Ovary (tissue), 9 donors: ENCODE data around the gene SEMA4D. TPM values are rescaled to one million over a fixed set of nuclear protein-coding genes. Genes with fewer than 3 reads are reported as not detected.
"Not testable (repeated sequence)": the region's sequence is repeated elsewhere in the genome, so short reads cannot be mapped to it uniquely, and the experiment has no call there.

Experiments used
- DNase-seq, 5 donors: peaks; one replicate each; pipeline ENCODE4 v3.0.0-alpha.2; 2019 to 2020
- H3K27ac ChIP-seq, 2 donors: fragments of 200-600 bp; one replicate each; pipeline versions ENCODE4 v1.5.1 to v1.8.0; 2019 to 2022
- H3K27me3 ChIP-seq: fragments of 200-600 bp; one replicate; pipeline ENCODE4 v1.8.0; 2022
- H3K36me3 ChIP-seq: fragments of 200-600 bp; sonication (generic); one replicate; pipeline ENCODE4 v1.5.1; 2019
- H3K4me1 ChIP-seq: one replicate; pipeline ENCODE4 v1.8.1; 2013; ENCODE audit warnings: mild to moderate bottlenecking, moderate library complexity; ENCODE audit not compliant: insufficient read depth
- H3K4me3 ChIP-seq: fragments of 200-600 bp; sonication (generic); one replicate; pipeline ENCODE4 v1.5.1; 2017
- H3K9me3 ChIP-seq, 2 donors: fragments of 200-600 bp in 1 of 2; sonication (generic) in 1 of 2; one replicate each; pipeline versions ENCODE4 v1.5.1 to v1.8.1; 2013 to 2019; ENCODE audit warnings: mild to moderate bottlenecking in 1 of 2, moderate library complexity in 1 of 2
- CTCF ChIP-seq, 3 donors: fragments of 450-650 bp in 2 of 3; fragments of 200-600 bp in 1 of 3; IDR thresholded peaks; one replicate each; pipeline versions ENCODE4 v1.5.1 to v1.8.0; 2016 to 2022; ENCODE audit warnings: antibody characterized with exemption in 3 of 3, mild to moderate bottlenecking in 1 of 3
- EP300 ChIP-seq: sonication (generic); formaldehyde crosslinking; IDR thresholded peaks from one replicate; pipeline ENCODE4 v1.6.1; 2017; ENCODE audit warnings: antibody characterized with exemption
- POLR2A ChIP-seq: fragments of 450-650 bp; IDR thresholded peaks from one replicate; pipeline ENCODE4 v1.6.1; 2017; ENCODE audit warnings: antibody characterized with exemption, mild to moderate bottlenecking, moderate library complexity
- WGBS, 3 donors: extraction: QIAGEN DNeasy Blood & Tissue Kit in 1 of 3; methylation state at CpG; one replicate each; pipeline versions ENCODE4 v1.1.5 to v1.1.7; 2013 to 2017; 5-methylcytosine and 5-hydroxymethylcytosine counted together
- intact Hi-C, 4 donors: fragments of 100-400 bp; cut with DNase I; formaldehyde crosslinking; loops; one replicate each; pipeline versions ENCODE4 v1.11.0 to v1.15.1; 2022 to 2023
- polyA plus RNA-seq, 2 donors: library from polyadenylated mRNA; stranded (reverse); fragments of 200-250 nt in 1 of 2; fragments of 350-450 nt in 1 of 2; fragmentation: Illumina TruSeq in 1 of 2; extraction: RNeasy Lipid Tissue Mini Kit (QIAGEN cat#74804) in 1 of 2; gene quantifications; one replicate each; pipeline ENCODE4 v1.2.3, GENCODE V29; 2013 to 2014
- total RNA-seq, 7 donors: library from RNA; depleted of rRNA in 2 of 7; stranded (reverse); fragments of >200 nt in 2 of 7; fragmentation: NEBNext Ultra II Directional in 3 of 7; extraction: Animal tissue kit (Norgen Biotek cat#: 25700) in 3 of 7; gene quantifications; one replicate each; pipeline versions ENCODE4 v1.1.0 to v1.2.4, GENCODE V29; 2016 to 2023
- donor health status: DM: no; HTN: no; CAD: no; lungs with moderate emphysema.
- donor health status: DM: no; HTN: no; CAD: no.
- donor health status: Bipolar disorder and iron deficiency.
- donor health status: DM: yes; HTN: yes; CAD: no.
- donor health status: DM: no; HTN: no; CAD: no.
- donor health status: DM: yes; HTN: yes; CAD: no.

Gene SEMA4D
- total and polyA plus RNA-seq, 9 donors, result 6.0 to 27.2 (median 16.7) TPM

- DNase-seq, result no peak
- 86 to 93% (median 89%) methylated on average over 15 of the region's 15 CpGs for WGBS, 3 donors
- Histone ChIP-seq H3K4me3 (no peak overlapping the region), H3K27me3 (no peaks in the 10 kb centered on the region), H3K9me3 (no peaks in the 10 kb centered on the region), H3K4me1 (peaks cover 2% of the 10 kb centered on the region), H3K27ac (no peak overlapping the region), H3K36me3 (no peaks in the 10 kb centered on the region)
- intact Hi-C loops, result no loop called here
- TF ChIP-seq POLR2A, result no peak
- TF ChIP-seq CTCF (IDR thresholded peaks at IDR 0.05), result no peak
- no peak for TF ChIP-seq EP300
Observed at GRCh38 chr9:89480825-89481537, 16.9 kb downstream of the SEMA4D start.

- H3K4me1 ChIP-seq, intact Hi-C loops, H3K27ac ChIP-seq, H3K36me3 ChIP-seq, H3K27me3 ChIP-seq, DNase-seq, H3K9me3 ChIP-seq, H3K4me3 ChIP-seq: not testable (repeated sequence)
- WGBS, 3 donors, result 93 to 100% (median 95%) methylated on average over 6 to 24 of the region's 27 CpGs
Observed at GRCh38 chr9:89480372-89480771, 17.5 kb downstream of the SEMA4D start.

- H3K4me3 ChIP-seq, H3K9me3 ChIP-seq, DNase-seq, intact Hi-C loops, H3K27ac ChIP-seq, H3K36me3 ChIP-seq, H3K4me1 ChIP-seq, H3K27me3 ChIP-seq: not testable (repeated sequence)
- 96 to 97% (median 97%) methylated on average over 16 to 17 of the region's 17 CpGs for WGBS, 3 donors
Observed at GRCh38 chr9:89479669-89480011, 18.3 kb downstream of the SEMA4D start.

GRCh38 chr9:89478821-89479668 lies 18.9 kb downstream of the SEMA4D start:
- intact Hi-C loops, result no loop called here
- no peak for TF ChIP-seq POLR2A
- Histone ChIP-seq H3K4me3 (no peak overlapping the region), H3K27ac (no peak overlapping the region), H3K27me3 (no peaks in the 10 kb centered on the region), H3K9me3 (no peaks in the 10 kb centered on the region), H3K36me3 (no peaks in the 10 kb centered on the region), H3K4me1 (peaks cover 4% of the 10 kb centered on the region)
- no peak for DNase-seq
- WGBS, 3 donors, result 92 to 96% (median 95%) methylated on average over 16 of the region's 16 CpGs

GRCh38 chr9:89477811-89478630 lies 19.9 kb downstream of the SEMA4D start:
- no peak overlapping the region for H3K27ac ChIP-seq
- WGBS, 3 donors, result 40 to 43% (median 40%) methylated on average over 9 of the region's 9 CpGs
- peaks cover 4% of the 10 kb centered on the region for H3K4me1 ChIP-seq
- H3K27me3 ChIP-seq, result no peaks in the 10 kb centered on the region
- intact Hi-C loops, result loop anchor here in 1 of 4 donors (2.0 kb wide), 1 partner anchor 71 kb away; no protein-coding TSS in a partner anchor
- H3K9me3 ChIP-seq, result no peaks in the 10 kb centered on the region
- TF ChIP-seq EP300 (no peak), CTCF (IDR thresholded peaks at IDR 0.05) (no peak), POLR2A (no peak)
- H3K36me3 ChIP-seq, result no peaks in the 10 kb centered on the region
- H3K4me3 ChIP-seq, result no peak overlapping the region
- peak; percentile 36 to 67 (median 40) for DNase-seq
